ENCODE data around the gene MARCHF10. TPM values are rescaled to one million over a fixed set of nuclear protein-coding genes. Genes with fewer than 3 reads are reported as not detected.
A peak's percentile ranks its signal among the peaks of the same experiment; 100 is the strongest.

MARCHF10 gene
- total RNA-seq, 4 donors from 2014 or later = 0.33 to 0.52 (median 0.42) TPM; not detected in 1

GRCh38 chr17:62760059-62760944, 47.8 kb downstream of the MARCHF10 start:
- H3K27ac ChIP-seq (replicated peaks in 1 of 4) = no peak overlapping the region
- peaks cover 0 to 5% (median 3%) of the 10 kb centered on the region in 4 donors for H3K4me1 ChIP-seq
- TF ChIP-seq POLR2AphosphoS5 (IDR thresholded peaks at IDR 0.05) (no peak), EP300 (IDR thresholded peaks at IDR 0.05) (no peak), POLR2A (IDR thresholded peaks at IDR 0.05; ENCODE audit: low read depth) (no peak)
- TF ChIP-seq, protein P1, sequence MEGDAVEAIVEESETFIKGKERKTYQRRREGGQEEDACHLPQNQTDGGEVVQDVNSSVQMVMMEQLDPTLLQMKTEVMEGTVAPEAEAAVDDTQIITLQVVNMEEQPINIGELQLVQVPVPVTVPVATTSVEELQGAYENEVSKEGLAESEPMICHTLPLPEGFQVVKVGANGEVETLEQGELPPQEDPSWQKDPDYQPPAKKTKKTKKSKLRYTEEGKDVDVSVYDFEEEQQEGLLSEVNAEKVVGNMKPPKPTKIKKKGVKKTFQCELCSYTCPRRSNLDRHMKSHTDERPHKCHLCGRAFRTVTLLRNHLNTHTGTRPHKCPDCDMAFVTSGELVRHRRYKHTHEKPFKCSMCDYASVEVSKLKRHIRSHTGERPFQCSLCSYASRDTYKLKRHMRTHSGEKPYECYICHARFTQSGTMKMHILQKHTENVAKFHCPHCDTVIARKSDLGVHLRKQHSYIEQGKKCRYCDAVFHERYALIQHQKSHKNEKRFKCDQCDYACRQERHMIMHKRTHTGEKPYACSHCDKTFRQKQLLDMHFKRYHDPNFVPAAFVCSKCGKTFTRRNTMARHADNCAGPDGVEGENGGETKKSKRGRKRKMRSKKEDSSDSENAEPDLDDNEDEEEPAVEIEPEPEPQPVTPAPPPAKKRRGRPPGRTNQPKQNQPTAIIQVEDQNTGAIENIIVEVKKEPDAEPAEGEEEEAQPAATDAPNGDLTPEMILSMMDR (IDR thresholded peaks at IDR 0.05) = no peak
- no peak overlapping the region for H3K4me3 ChIP-seq
- 68% methylated on average over 12 of the region's 12 CpGs for WGBS
- no peaks in the 10 kb centered on the region for H3K36me3 ChIP-seq
- H3K9me3 ChIP-seq = no peaks in the 10 kb centered on the region
- H3K27me3 ChIP-seq = no peaks in the 10 kb centered on the region
- intact Hi-C loops (cut with DNase I) = no loop called here
- no peak for DNase-seq (ENCODE audit: extremely low spot score)

- no peak for TF ChIP-seq POLR2AphosphoS5 (IDR thresholded peaks at IDR 0.05)
- TF ChIP-seq EP300 (IDR thresholded peaks at IDR 0.05) = no peak
- TF ChIP-seq POLR2A (IDR thresholded peaks at IDR 0.05; ENCODE audit: low read depth) = no peak
- TF ChIP-seq, protein P1 (IDR thresholded peaks at IDR 0.05) = no peak
- H3K36me3 ChIP-seq = no peaks in the 10 kb centered on the region
- H3K27me3 ChIP-seq = no peaks in the 10 kb centered on the region
- intact Hi-C loops (cut with DNase I) = no loop called here
- no peak overlapping the region for H3K27ac ChIP-seq (replicated peaks in 1 of 4)
- no peaks in the 10 kb centered on the region for H3K9me3 ChIP-seq
- DNase-seq (ENCODE audit: extremely low spot score) = no peak
- H3K4me1 ChIP-seq = peaks cover 0 to 22% (median 18%) of the 10 kb centered on the region in 4 donors
- H3K4me3 ChIP-seq = no peak overlapping the region
- WGBS = 52% methylated on average over 4 of the region's 4 CpGs
These were observed 50.6 kb downstream of the MARCHF10 start for GRCh38 chr17:62757500-62757951.

GRCh38 chr17:62756198-62756597, 51.9 kb downstream of the MARCHF10 start:
- no peak for DNase-seq (ENCODE audit: extremely low spot score)
- no peak overlapping the region for H3K4me3 ChIP-seq
- no peaks in the 10 kb centered on the region for H3K27me3 ChIP-seq
- 98% methylated on average over 4 of the region's 4 CpGs for WGBS
- no peaks in the 10 kb centered on the region for H3K36me3 ChIP-seq
- TF ChIP-seq POLR2A (IDR thresholded peaks at IDR 0.05; ENCODE audit: low read depth) (no peak), POLR2AphosphoS5 (IDR thresholded peaks at IDR 0.05) (no peak), EP300 (IDR thresholded peaks at IDR 0.05) (no peak)
- TF ChIP-seq, protein P1 (IDR thresholded peaks at IDR 0.05) = no peak
- H3K27ac ChIP-seq (replicated peaks in 1 of 4) = no peak overlapping the region
- intact Hi-C loops (cut with DNase I) = no loop called here
- H3K9me3 ChIP-seq = no peaks in the 10 kb centered on the region
- peaks cover 0 to 27% (median 23%) of the 10 kb centered on the region in 4 donors for H3K4me1 ChIP-seq

DNA sequence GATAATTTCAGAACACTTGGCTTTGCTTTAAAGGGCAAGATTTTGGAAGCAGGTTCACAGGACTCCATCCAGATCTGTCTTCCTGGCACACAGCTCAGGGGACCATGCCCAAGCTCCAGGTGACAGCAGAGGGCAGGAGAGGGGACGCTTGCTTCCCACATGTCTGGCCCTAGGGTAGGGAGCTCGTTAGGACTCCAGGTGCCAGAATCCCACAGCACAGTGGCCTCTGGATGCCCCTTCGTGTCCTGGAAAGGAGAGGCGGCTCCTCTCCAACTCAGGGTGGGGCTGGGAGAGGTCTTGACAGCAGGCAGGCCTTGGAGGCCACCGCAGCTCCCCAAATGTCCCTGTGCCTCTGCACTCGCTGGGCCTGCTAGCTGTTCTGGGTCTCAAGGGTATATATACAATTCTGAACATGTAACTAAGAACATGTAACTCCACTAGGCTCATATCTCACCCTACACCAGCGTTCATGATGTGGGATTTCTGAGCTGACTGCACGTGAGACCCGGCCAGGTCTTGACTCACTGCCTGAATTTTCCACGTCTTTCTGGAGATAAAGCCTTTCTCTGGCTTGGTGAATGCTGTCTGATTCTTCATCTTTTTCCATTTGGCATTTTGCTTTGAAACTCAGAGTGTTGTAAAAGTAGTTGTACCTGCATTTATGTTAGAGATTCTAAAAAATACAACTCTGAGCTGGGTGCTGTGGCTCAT, 52.8 kb downstream of the MARCHF10 start:
- intact Hi-C loops (cut with DNase I) = no loop called here
- Histone ChIP-seq H3K4me3 (no peak overlapping the region), H3K36me3 (no peaks in the 10 kb centered on the region), H3K9me3 (no peaks in the 10 kb centered on the region), H3K27me3 (no peaks in the 10 kb centered on the region), H3K27ac (replicated peaks in 1 of 4) (peak overlapping the region in 2 of 4 donors; percentile 6 to 64), H3K4me1 (peaks cover 0 to 27% (median 23%) of the 10 kb centered on the region in 4 donors)
- 69% methylated on average over 6 of the region's 10 CpGs for WGBS
- TF ChIP-seq EP300 (IDR thresholded peaks at IDR 0.05) = no peak
- no peak for TF ChIP-seq POLR2A (IDR thresholded peaks at IDR 0.05; ENCODE audit: low read depth)
- TF ChIP-seq, protein P1 (IDR thresholded peaks at IDR 0.05) = no peak
- no peak for TF ChIP-seq POLR2AphosphoS5 (IDR thresholded peaks at IDR 0.05)
- DNase-seq (ENCODE audit: extremely low spot score) = no peak
